ENCODE results near the gene STK25. TPM values are rescaled to one million over a fixed set of nuclear protein-coding genes. Genes with fewer than 3 reads are reported as not detected.

STK25 gene
- total RNA-seq, 1 experiment from 2014 or later, result 201 TPM

DNA sequence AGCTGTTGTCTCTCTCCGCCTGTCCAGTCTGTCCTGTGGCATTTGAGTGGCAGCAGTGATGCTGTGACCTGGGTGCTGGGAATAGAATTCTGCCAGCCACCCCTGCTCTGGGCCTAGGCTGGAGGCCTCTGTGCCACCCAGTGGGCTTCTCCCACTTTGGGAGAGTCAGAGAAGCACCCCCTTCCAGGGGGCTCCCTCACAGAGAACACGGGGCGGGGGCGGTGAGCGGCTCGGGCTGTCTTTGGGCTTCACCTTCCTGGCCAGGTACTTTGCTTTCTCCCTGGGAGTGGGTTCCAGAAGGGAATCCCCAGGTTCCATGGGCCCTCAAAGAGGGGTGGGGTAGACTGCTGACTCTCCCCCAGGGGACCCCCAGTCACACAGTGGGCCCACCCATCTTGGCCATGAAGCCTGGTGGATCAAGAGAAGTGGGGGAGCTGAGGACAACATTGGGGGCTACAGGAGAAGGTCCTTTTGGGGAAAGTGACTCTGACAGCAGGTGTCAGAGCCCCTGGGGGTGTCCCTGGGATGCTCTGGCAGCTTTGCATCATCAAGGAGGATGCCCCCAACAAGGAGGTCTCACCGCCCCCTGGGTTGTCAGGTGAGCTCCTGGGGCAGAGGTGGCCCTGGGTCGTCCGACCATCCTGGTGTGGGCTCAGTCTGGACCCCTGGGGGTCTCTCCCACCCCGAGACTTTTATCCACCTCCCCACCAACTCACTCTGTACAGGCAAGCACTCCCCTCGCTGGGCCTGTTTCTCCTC lies 31.4 kb upstream of the STK25 start:
- H3K4me1 ChIP-seq (replicated peaks; ENCODE audit: insufficient read depth), result no peaks in the 10 kb centered on the region; the same call in 1 of the 2 replicates
- H3K4me2 ChIP-seq, result peak overlapping the region; percentile 85; the same call in 1 of the 2 replicates
- peaks cover 9% of the 10 kb centered on the region; the same call in 1 of the 2 replicates for H3F3A ChIP-seq (ENCODE audit: insufficient read depth, low read depth)
- H3K27me3 ChIP-seq (ENCODE audit: insufficient read depth, low read depth), result no peaks in the 10 kb centered on the region
- CTCF ChIA-PET, result no interaction called here
- intact Hi-C loops (cut with micrococcal nuclease; ENCODE audit: unreplicated experiment), result loop anchor here (10.0 kb wide), 1 partner anchor 165 kb away; the partner anchor contains the start of gene ING5
- no peaks in the 10 kb centered on the region for H3K79me2 ChIP-seq (ENCODE audit: low read depth)
- no peaks in the 10 kb centered on the region for H3K9me3 ChIP-seq (ENCODE audit: insufficient read depth, low read depth)
- no peaks in the 10 kb centered on the region for H4K20me1 ChIP-seq (ENCODE audit: insufficient read depth)
- H3K36me3 ChIP-seq (ENCODE audit: low read depth), result no peaks in the 10 kb centered on the region
- no peak overlapping the region for H2AFZ ChIP-seq
- no TSS peak for BruUV-seq (replicated peaks)
- H3K9me2 ChIP-seq (ENCODE audit: insufficient read depth), result no peaks in the 10 kb centered on the region
- POLR2A ChIA-PET (ENCODE audit: unreplicated experiment), result interaction anchor here (0.5 to 0.9 kb wide), 2 partner anchors 8 to 21 kb away, joined by 3 to 5 read pairs; no protein-coding TSS in a partner anchor
- H3K27ac ChIP-seq, result no peak overlapping the region
- no peak overlapping the region for H3K4me3 ChIP-seq
- TF ChIP-seq, protein P1, sequence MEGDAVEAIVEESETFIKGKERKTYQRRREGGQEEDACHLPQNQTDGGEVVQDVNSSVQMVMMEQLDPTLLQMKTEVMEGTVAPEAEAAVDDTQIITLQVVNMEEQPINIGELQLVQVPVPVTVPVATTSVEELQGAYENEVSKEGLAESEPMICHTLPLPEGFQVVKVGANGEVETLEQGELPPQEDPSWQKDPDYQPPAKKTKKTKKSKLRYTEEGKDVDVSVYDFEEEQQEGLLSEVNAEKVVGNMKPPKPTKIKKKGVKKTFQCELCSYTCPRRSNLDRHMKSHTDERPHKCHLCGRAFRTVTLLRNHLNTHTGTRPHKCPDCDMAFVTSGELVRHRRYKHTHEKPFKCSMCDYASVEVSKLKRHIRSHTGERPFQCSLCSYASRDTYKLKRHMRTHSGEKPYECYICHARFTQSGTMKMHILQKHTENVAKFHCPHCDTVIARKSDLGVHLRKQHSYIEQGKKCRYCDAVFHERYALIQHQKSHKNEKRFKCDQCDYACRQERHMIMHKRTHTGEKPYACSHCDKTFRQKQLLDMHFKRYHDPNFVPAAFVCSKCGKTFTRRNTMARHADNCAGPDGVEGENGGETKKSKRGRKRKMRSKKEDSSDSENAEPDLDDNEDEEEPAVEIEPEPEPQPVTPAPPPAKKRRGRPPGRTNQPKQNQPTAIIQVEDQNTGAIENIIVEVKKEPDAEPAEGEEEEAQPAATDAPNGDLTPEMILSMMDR (conservative IDR thresholded peaks at IDR 0.05), result no peak
- DNase-seq, result no peak

DNA sequence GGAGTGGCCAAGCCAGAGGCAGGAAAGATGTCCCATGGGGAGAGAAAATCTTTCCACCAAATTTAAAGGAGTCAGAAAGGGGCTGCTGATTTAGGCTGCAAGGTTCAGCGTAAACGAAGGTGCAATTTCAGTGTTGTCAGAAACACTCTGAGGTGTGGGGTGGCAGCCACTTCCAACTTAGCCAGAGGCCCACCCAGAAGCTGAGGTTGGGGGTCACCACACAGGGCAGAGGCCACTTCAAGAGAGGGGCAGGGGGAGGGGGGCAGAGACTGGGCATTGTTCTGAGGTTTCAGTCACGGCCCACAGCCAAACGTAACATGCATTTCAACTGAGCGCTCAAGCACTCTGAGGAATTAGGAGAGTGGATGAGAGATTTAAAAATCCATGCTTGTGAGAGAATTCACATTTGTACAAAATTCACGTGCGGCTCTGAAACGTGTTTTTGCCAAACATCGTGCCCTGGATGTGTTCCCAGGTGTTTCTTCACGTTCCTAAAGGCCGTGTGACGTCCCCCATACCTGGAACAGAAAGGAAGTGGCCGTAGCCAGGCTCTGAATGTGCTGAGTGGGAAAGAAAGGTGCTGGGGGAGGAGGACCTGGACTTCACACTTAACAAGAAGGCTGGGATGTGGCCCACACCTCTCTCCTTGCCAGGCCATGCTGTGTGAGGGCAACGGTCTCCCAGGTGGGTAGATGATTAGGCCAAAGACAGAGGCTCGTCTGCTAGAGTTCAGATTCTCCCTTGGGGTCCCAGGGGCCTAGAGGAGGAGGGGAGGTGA lies 30.6 kb upstream of the STK25 start:
- intact Hi-C loops (cut with micrococcal nuclease; ENCODE audit: unreplicated experiment), result no loop called here
- POLR2A ChIA-PET (ENCODE audit: unreplicated experiment), result no interaction called here

More for the DNA sequence above, 30.6 kb upstream of the STK25 start:
- Histone ChIP-seq H3K4me3 (no peak overlapping the region), H4K20me1 (ENCODE audit: insufficient read depth) (no peaks in the 10 kb centered on the region), H3K36me3 (ENCODE audit: low read depth) (no peaks in the 10 kb centered on the region), H3K27me3 (ENCODE audit: insufficient read depth, low read depth) (no peaks in the 10 kb centered on the region), H3K4me2 (no peak overlapping the region), H3K9me2 (ENCODE audit: insufficient read depth) (no peaks in the 10 kb centered on the region), H3K4me1 (replicated peaks; ENCODE audit: insufficient read depth) (no peaks in the 10 kb centered on the region; the same call in 1 of the 2 replicates), H3F3A (ENCODE audit: insufficient read depth, low read depth) (0 out of 2 replicates have a peak, but pooled peaks cover 5% of the 10 kb centered on the region), H3K9me3 (ENCODE audit: insufficient read depth, low read depth) (no peaks in the 10 kb centered on the region), H3K79me2 (ENCODE audit: low read depth) (no peaks in the 10 kb centered on the region), H3K27ac (no peak overlapping the region), H2AFZ (no peak overlapping the region)
- TF ChIP-seq, protein P1 (conservative IDR thresholded peaks at IDR 0.05), result no peak
- TF ChIP-seq EZH2 (IDR thresholded peaks at IDR 0.05; ENCODE audit: low read depth), result no peak
- DNase-seq, result no peak
- CTCF ChIA-PET, result no interaction called here
- BruUV-seq (replicated peaks), result no TSS peak
